A549 (cell line): ENCODE data around the gene CLMN. TPM values are rescaled to one million over a fixed set of nuclear protein-coding genes. Genes with fewer than 3 reads are reported as not detected.

Experiments
- ATAC-seq, 2 experiments: fragments of 200-7000 bp in 1 of 2; fragments of >200 bp in 1 of 2; cut with Nextera tagmentation in 1 of 2; cut with Tn5 transposase in 1 of 2; 3 replicates each; pipeline versions ENCODE4 v1.8.0 to v1.9.1; 2018 to 2020; ENCODE audit warnings: mild to moderate bottlenecking in 1 of 2, moderate library complexity in 1 of 2
- CTCF ChIA-PET: fragments of 300-600 bp; sonication (Branson Sonifier 250); formaldehyde crosslinking; extraction: SDS; loops from one replicate; lab custom pipeline; 2021; ENCODE audit warnings: antibody characterized with exemption, inconsistent platforms; lab: Yijun Ruan, JAX
- POLR2A ChIA-PET: fragments of 350-600 bp; formaldehyde crosslinking; extraction: SDS; loops from one replicate; lab custom pipeline; 2021; ENCODE audit warnings: antibody characterized with exemption, inconsistent platforms; lab: Yijun Ruan, JAX
- DNase-seq, 2 experiments: peaks; one replicate each; pipeline versions ENCODE4 v3.0.0 to v3.0.0-alpha.2; 2011 to 2016; ENCODE audit warnings: low read depth in 1 of 2, low spot score in 1 of 2
- FAIRE-seq: peaks from 2 replicates; lab custom pipeline; 2011; peaks lifted over from hg19 to GRCh38; lab: Jason Lieb, UNC
- H3K27ac ChIP-seq, 2 experiments: fragments of >200 bp; sonication (Bioruptor Twin); formaldehyde crosslinking; 3 replicates each; pipeline ENCODE4 v1.5.1; 2016 to 2017
- H3K4me1 ChIP-seq: fragments of >200 bp; sonication (Bioruptor Twin); formaldehyde crosslinking; 3 replicates; pipeline ENCODE4 v1.6.1; 2016
- H3K4me2 ChIP-seq: fragments of >200 bp; sonication (Bioruptor Twin); formaldehyde crosslinking; 3 replicates; pipeline ENCODE4 v1.6.1; 2016
- H3K4me3 ChIP-seq: fragments of >200 bp; sonication (Bioruptor Twin); formaldehyde crosslinking; 3 replicates; pipeline ENCODE4 v1.5.1; 2016
- H3K9me3 ChIP-seq: fragments of >200 bp; sonication (Bioruptor Twin); formaldehyde crosslinking; 3 replicates; pipeline ENCODE4 v1.6.1; 2016
- CBX2 ChIP-seq: fragments of 200-600 bp; sonication (generic); IDR thresholded peaks from 2 replicates; pipeline ENCODE4 v1.6.1; 2016; ENCODE audit warnings: low read depth, mild to moderate bottlenecking, borderline replicate concordance
- CHD4 ChIP-seq: fragments of 200-600 bp; sonication (generic); IDR thresholded peaks from 2 replicates; pipeline ENCODE4 v1.6.1; 2016; ENCODE audit warnings: antibody characterized with exemption, mild to moderate bottlenecking, borderline replicate concordance
- EP300 ChIP-seq, 2 experiments: fragments of >200 bp; sonication (Bioruptor Twin); formaldehyde crosslinking; IDR thresholded peaks; 2 replicates in 1 of 2; 3 replicates in 1 of 2; pipeline ENCODE4 v1.6.1; 2016 to 2017
- HOXB13 ChIP-seq: fragments of 250-450 bp; sonication (Bioruptor Pico); IDR thresholded peaks from 2 replicates; pipeline ENCODE4 v1.5.0; 2020; ENCODE audit warnings: low read depth, mild to moderate bottlenecking, moderate library complexity
- JUN ChIP-seq, 2 experiments: fragments of >200 bp; sonication (Bioruptor Twin); formaldehyde crosslinking; IDR thresholded peaks; 2 replicates in 1 of 2; 3 replicates in 1 of 2; pipeline ENCODE4 v1.6.1; 2016 to 2017
- JUNB ChIP-seq: fragments of >200 bp; sonication (Bioruptor Twin); formaldehyde crosslinking; IDR thresholded peaks from 2 replicates; pipeline ENCODE4 v1.6.1; 2016
- MAFK ChIP-seq: fragments of 450-650 bp; IDR thresholded peaks from 2 replicates; pipeline ENCODE4 v1.6.1; 2014; ENCODE audit not compliant: partially characterized antibody
- MAZ ChIP-seq: fragments of 150-350 bp; IDR thresholded peaks from 2 replicates; pipeline ENCODE4 v1.6.1; 2014; ENCODE audit warnings: antibody characterized with exemption, low read depth, low read length, borderline replicate concordance
- MYC ChIP-seq: IDR thresholded peaks from 2 replicates; pipeline ENCODE4 v1.6.1; 2012; ENCODE audit warnings: mild to moderate bottlenecking, inconsistent platforms, low read length, improper control_type of control experiment, borderline replicate concordance
- NFE2L2 ChIP-seq: fragments of 150-350 bp; conservative IDR thresholded peaks from 2 replicates; pipeline ENCODE4 v1.6.1; 2014; ENCODE audit warnings: low read length
- NR3C1 ChIP-seq: fragments of >200 bp; sonication (Bioruptor Twin); formaldehyde crosslinking; IDR thresholded peaks from 3 replicates; pipeline ENCODE4 v1.6.1; 2017
- PHF8 ChIP-seq: fragments of 200-600 bp; sonication (generic); IDR thresholded peaks from 2 replicates; pipeline ENCODE4 v1.6.1; 2016; ENCODE audit warnings: low read depth, mild to moderate bottlenecking, antibody characterized with exemption, moderate library complexity, borderline replicate concordance
- RAD21 ChIP-seq, 2 experiments: fragments of >200 bp in 1 of 2; sonication (Bioruptor Twin) in 1 of 2; formaldehyde crosslinking in 1 of 2; IDR thresholded peaks in 1 of 2; conservative IDR thresholded peaks in 1 of 2; 2 replicates in 1 of 2; 3 replicates in 1 of 2; pipeline ENCODE4 v1.6.1; 2012 to 2018; ENCODE audit warnings: inconsistent platforms in 1 of 2
- TFCP2L1 ChIP-seq: fragments of 250-450 bp; sonication (Bioruptor Pico); IDR thresholded peaks from 2 replicates; pipeline ENCODE4 v1.5.0; 2021; ENCODE audit warnings: mild to moderate bottlenecking
- TP53 ChIP-seq: fragments of 250-450 bp; sonication (Bioruptor Pico); IDR thresholded peaks from 2 replicates; pipeline ENCODE4 v1.5.0; 2021; ENCODE audit warnings: mild to moderate bottlenecking, moderate library complexity
- WGBS: methylation state at CpG from one replicate; pipeline ENCODE4 v1.1.6; 2017; ENCODE audit errors: missing lambda C conversion rate; 5-methylcytosine and 5-hydroxymethylcytosine counted together
- polyA plus RNA-seq, 4 experiments: library from polyadenylated mRNA; depleted of rRNA in 3 of 4; stranded (reverse); fragments of >200 nt; fragmentation: RNase III in 1 of 4; extraction: RNeasy Plus Mini Kit Qiagen cat#74134 plus additional on column Dnase treatment in 1 of 4; gene quantifications; 2 replicates in 3 of 4; 3 replicates in 1 of 4; pipeline ENCODE4 v1.2.3, GENCODE V29; 2011 to 2017
- TF ChIP-seq, protein P1 (sequence below): fragments of 200-600 bp; sonication (generic); IDR thresholded peaks from 2 replicates; pipeline ENCODE4 v1.6.1; 2016; ENCODE audit warnings: antibody characterized with exemption, mild to moderate bottlenecking, moderate library complexity
- TF ChIP-seq, protein P2 (sequence below): fragments of 250-450 bp; sonication (Bioruptor Pico); IDR thresholded peaks from 2 replicates; pipeline ENCODE4 v1.5.0; 2020; ENCODE audit warnings: low read depth, mild to moderate bottlenecking, moderate library complexity
- TF ChIP-seq, protein P3 (sequence below): IDR thresholded peaks from 2 replicates; pipeline ENCODE4 v1.6.1; 2012
- TF ChIP-seq, protein P4 (sequence below): fragments of 450-650 bp; IDR thresholded peaks from 2 replicates; pipeline ENCODE4 v1.6.1; 2014; ENCODE audit warnings: antibody characterized with exemption

CLMN gene
- polyA plus RNA-seq, 2 of the 4 experiments (the other 2 are of a cell fraction): 2.9 to 10.6 TPM

DNA sequence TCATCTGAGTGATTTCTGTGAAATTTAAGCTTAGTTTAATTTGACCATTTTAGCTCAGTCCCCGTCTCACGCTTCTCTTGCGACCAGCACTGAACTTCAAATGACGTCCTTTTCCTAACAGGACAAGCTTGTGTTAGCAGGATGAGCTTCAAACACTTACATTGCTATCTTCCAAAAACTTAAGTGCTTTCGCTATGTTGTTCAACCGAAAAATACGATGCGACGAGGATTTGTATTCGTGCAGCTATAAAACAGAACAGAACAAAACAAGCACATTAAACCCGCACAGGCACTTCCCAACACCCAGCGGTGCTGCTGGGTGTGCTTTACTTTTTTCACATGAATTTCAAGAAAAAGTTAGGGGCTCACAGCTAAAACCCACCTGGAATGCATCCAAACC lies 98.2 kb downstream of the CLMN start:
- no peak overlapping the region for H3K4me3 ChIP-seq
- POLR2A ChIA-PET: no interaction called here
- peaks cover 4% of the 10 kb centered on the region; the same call in 1 of the 3 replicates for H3K4me1 ChIP-seq
- no peak overlapping the region for H3K4me2 ChIP-seq
- FAIRE-seq: no peak
- no peak for DNase-seq
- WGBS: 97% methylated on average over 12 of the region's 12 CpGs
- ATAC-seq: no peak
- TF ChIP-seq JUNB (no peak), EP300 (IDR thresholded peaks at IDR 0.05) (no peak), TFCP2L1 (CRISPR knock-in tag) (no peak), MYC (no peak), HOXB13 (CRISPR knock-in tag) (no peak), NR3C1 (no peak), RAD21 (conservative IDR thresholded peaks at IDR 0.05 in 1 of 2, IDR thresholded peaks at IDR 0.05 in 1 of 2) (no peak), PHF8 (no peak), MAFK (no peak), NFE2L2 (no peak), JUN (IDR thresholded peaks at IDR 0.05) (no peak)
- TF ChIP-seq, protein P1, sequence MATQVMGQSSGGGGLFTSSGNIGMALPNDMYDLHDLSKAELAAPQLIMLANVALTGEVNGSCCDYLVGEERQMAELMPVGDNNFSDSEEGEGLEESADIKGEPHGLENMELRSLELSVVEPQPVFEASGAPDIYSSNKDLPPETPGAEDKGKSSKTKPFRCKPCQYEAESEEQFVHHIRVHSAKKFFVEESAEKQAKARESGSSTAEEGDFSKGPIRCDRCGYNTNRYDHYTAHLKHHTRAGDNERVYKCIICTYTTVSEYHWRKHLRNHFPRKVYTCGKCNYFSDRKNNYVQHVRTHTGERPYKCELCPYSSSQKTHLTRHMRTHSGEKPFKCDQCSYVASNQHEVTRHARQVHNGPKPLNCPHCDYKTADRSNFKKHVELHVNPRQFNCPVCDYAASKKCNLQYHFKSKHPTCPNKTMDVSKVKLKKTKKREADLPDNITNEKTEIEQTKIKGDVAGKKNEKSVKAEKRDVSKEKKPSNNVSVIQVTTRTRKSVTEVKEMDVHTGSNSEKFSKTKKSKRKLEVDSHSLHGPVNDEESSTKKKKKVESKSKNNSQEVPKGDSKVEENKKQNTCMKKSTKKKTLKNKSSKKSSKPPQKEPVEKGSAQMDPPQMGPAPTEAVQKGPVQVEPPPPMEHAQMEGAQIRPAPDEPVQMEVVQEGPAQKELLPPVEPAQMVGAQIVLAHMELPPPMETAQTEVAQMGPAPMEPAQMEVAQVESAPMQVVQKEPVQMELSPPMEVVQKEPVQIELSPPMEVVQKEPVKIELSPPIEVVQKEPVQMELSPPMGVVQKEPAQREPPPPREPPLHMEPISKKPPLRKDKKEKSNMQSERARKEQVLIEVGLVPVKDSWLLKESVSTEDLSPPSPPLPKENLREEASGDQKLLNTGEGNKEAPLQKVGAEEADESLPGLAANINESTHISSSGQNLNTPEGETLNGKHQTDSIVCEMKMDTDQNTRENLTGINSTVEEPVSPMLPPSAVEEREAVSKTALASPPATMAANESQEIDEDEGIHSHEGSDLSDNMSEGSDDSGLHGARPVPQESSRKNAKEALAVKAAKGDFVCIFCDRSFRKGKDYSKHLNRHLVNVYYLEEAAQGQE: no peak
- TF ChIP-seq, protein P2, sequence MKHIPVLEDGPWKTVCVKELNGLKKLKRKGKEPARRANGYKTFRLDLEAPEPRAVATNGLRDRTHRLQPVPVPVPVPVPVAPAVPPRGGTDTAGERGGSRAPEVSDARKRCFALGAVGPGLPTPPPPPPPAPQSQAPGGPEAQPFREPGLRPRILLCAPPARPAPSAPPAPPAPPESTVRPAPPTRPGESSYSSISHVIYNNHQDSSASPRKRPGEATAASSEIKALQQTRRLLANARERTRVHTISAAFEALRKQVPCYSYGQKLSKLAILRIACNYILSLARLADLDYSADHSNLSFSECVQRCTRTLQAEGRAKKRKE (CRISPR knock-in tag): no peak
- TF ChIP-seq, protein P3, sequence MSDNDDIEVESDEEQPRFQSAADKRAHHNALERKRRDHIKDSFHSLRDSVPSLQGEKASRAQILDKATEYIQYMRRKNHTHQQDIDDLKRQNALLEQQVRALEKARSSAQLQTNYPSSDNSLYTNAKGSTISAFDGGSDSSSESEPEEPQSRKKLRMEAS: no peak
- TF ChIP-seq, protein P4, sequence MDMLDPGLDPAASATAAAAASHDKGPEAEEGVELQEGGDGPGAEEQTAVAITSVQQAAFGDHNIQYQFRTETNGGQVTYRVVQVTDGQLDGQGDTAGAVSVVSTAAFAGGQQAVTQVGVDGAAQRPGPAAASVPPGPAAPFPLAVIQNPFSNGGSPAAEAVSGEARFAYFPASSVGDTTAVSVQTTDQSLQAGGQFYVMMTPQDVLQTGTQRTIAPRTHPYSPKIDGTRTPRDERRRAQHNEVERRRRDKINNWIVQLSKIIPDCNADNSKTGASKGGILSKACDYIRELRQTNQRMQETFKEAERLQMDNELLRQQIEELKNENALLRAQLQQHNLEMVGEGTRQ: no peak
- H3K9me3 ChIP-seq: no peaks in the 10 kb centered on the region
- H3K27ac ChIP-seq: no peak overlapping the region
- CTCF ChIA-PET: interaction anchor here (1.4 kb wide), 1 partner anchor 40 kb away, joined by 4 read pairs; no protein-coding TSS in a partner anchor

DNA sequence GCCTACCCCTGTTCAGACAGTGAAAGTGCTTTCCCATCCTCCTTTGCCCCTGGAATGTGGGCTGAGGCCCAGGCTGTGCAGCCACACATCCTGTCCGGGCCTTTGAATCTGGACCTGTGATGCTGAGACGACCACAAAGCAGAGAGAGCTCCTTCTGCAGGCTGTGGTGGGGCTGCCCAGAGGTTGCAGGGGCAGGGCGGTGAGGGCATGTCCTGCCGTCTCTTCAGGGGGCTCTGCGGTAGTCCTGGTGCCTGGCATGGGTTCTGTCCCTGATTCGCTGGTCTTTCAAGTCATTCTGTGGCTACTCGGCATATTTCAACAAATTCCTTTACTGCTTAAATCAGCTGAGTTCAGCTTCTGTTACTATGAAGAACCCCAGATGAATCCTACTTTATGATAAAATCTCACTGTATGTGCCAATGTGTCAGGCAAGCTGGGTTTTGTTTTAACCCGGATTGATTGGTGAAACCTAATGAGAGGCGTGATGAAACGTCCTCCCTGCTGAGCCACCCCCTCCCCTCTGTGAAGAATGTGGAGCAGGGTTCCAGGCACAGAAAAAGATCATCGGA lies 99.0 kb downstream of the CLMN start:
- H3K4me2 ChIP-seq: no peak overlapping the region
- CTCF ChIA-PET: interaction anchor here (0.9 kb wide), 1 partner anchor 212 kb away, joined by 3 read pairs; no protein-coding TSS in a partner anchor
- POLR2A ChIA-PET: no interaction called here
- peaks cover 4% of the 10 kb centered on the region; the same call in 1 of the 3 replicates for H3K4me1 ChIP-seq
- no peak overlapping the region for H3K27ac ChIP-seq
- no peak for FAIRE-seq
- DNase-seq: no peak
- TF ChIP-seq JUNB: no peak
- TF ChIP-seq NFE2L2: no peak
- TF ChIP-seq CHD4: no peak
- TF ChIP-seq, protein P4: no peak
- TF ChIP-seq RAD21 (conservative IDR thresholded peaks at IDR 0.05 in 1 of 2, IDR thresholded peaks at IDR 0.05 in 1 of 2): no peak
- TF ChIP-seq TFCP2L1 (CRISPR knock-in tag): no peak
- no peak for TF ChIP-seq HOXB13 (CRISPR knock-in tag)
- no peak for TF ChIP-seq CBX2
- TF ChIP-seq PHF8: no peak
- TF ChIP-seq MAZ: no peak
- no peak for TF ChIP-seq TP53 (CRISPR knock-in tag)
- TF ChIP-seq, all 56 proteins: peak for 0
- Histone ChIP-seq H3K9me3 (no peaks in the 10 kb centered on the region), H3K4me3 (no peak overlapping the region)
- ATAC-seq: no peak
- 90% methylated on average over 11 of the region's 11 CpGs for WGBS
